ENCODE measurements around the gene NEBL.

Gene NEBL

GRCh38 chr10:20745556-20746375, 151.3 kb downstream of the NEBL start:
- Histone ChIP-seq H3K27ac (ENCODE audit: low read depth, low read length, poor library complexity, severe bottlenecking) (no peak overlapping the region), H3K79me2 (ENCODE audit: insufficient read depth, low read length) (no peaks in the 10 kb centered on the region), H4K20me1 (ENCODE audit: insufficient read depth, low read length) (no peaks in the 10 kb centered on the region), H3K9me3 (ENCODE audit: low read length) (no peaks in the 10 kb centered on the region), H3K4me2 (ENCODE audit: low read length) (no peak overlapping the region), H3K4me1 (ENCODE audit: insufficient read depth, low read length, severe bottlenecking) (no peaks in the 10 kb centered on the region), H3F3A (ENCODE audit: insufficient read depth, low read length) (no peaks in the 10 kb centered on the region), H3K4me3 (ENCODE audit: low read depth, low read length, poor library complexity, severe bottlenecking) (no peak overlapping the region), H2AFZ (ENCODE audit: low read length) (no peak overlapping the region), H3K9me2 (ENCODE audit: low read depth, low read length) (no peaks in the 10 kb centered on the region), H3K27me3 (ENCODE audit: insufficient read depth, low read length) (no peaks in the 10 kb centered on the region), H3K9ac (ENCODE audit: low read length) (no peak overlapping the region), H3K36me3 (ENCODE audit: insufficient read depth, low read length) (no peaks in the 10 kb centered on the region)
- TF ChIP-seq EZH2 (IDR thresholded peaks at IDR 0.05; ENCODE audit: borderline replicate concordance, low read length), result no peak
- TF ChIP-seq CTCF (IDR thresholded peaks at IDR 0.05; ENCODE audit: low read length), result no peak

GRCh38 chr10:20744821-20745220, 152.3 kb downstream of the NEBL start:
- no peaks in the 10 kb centered on the region for H3K36me3 ChIP-seq (ENCODE audit: insufficient read depth, low read length)
- H2AFZ ChIP-seq (ENCODE audit: low read length), result no peak overlapping the region
- H3K9me2 ChIP-seq (ENCODE audit: low read depth, low read length), result no peaks in the 10 kb centered on the region
- H3K4me3 ChIP-seq (ENCODE audit: low read depth, low read length, poor library complexity, severe bottlenecking), result no peak overlapping the region
- no peak overlapping the region for H3K9ac ChIP-seq (ENCODE audit: low read length)
- no peaks in the 10 kb centered on the region for H3K4me1 ChIP-seq (ENCODE audit: insufficient read depth, low read length, severe bottlenecking)
- H3K4me2 ChIP-seq (ENCODE audit: low read length), result no peak overlapping the region
- H3K27me3 ChIP-seq (ENCODE audit: insufficient read depth, low read length), result no peaks in the 10 kb centered on the region
- TF ChIP-seq CTCF (IDR thresholded peaks at IDR 0.05; ENCODE audit: low read length) (no peak), EZH2 (IDR thresholded peaks at IDR 0.05; ENCODE audit: borderline replicate concordance, low read length) (no peak)
- H3K27ac ChIP-seq (ENCODE audit: low read depth, low read length, poor library complexity, severe bottlenecking), result no peak overlapping the region
- no peaks in the 10 kb centered on the region for H3K9me3 ChIP-seq (ENCODE audit: low read length)
- no peaks in the 10 kb centered on the region for H4K20me1 ChIP-seq (ENCODE audit: insufficient read depth, low read length)
- H3F3A ChIP-seq (ENCODE audit: insufficient read depth, low read length), result no peaks in the 10 kb centered on the region
- H3K79me2 ChIP-seq (ENCODE audit: insufficient read depth, low read length), result no peaks in the 10 kb centered on the region

- Histone ChIP-seq H2AFZ (ENCODE audit: low read length) (no peak overlapping the region), H3K4me2 (ENCODE audit: low read length) (no peak overlapping the region), H3K4me3 (ENCODE audit: low read depth, low read length, poor library complexity, severe bottlenecking) (no peak overlapping the region), H3K27ac (ENCODE audit: low read depth, low read length, poor library complexity, severe bottlenecking) (no peak overlapping the region), H3K27me3 (ENCODE audit: insufficient read depth, low read length) (no peaks in the 10 kb centered on the region), H3F3A (ENCODE audit: insufficient read depth, low read length) (no peaks in the 10 kb centered on the region), H3K9me2 (ENCODE audit: low read depth, low read length) (no peaks in the 10 kb centered on the region), H3K79me2 (ENCODE audit: insufficient read depth, low read length) (no peaks in the 10 kb centered on the region), H3K9ac (ENCODE audit: low read length) (no peak overlapping the region), H4K20me1 (ENCODE audit: insufficient read depth, low read length) (no peaks in the 10 kb centered on the region), H3K36me3 (ENCODE audit: insufficient read depth, low read length) (no peaks in the 10 kb centered on the region), H3K4me1 (ENCODE audit: insufficient read depth, low read length, severe bottlenecking) (no peaks in the 10 kb centered on the region), H3K9me3 (ENCODE audit: low read length) (no peaks in the 10 kb centered on the region)
- no peak for TF ChIP-seq EZH2 (IDR thresholded peaks at IDR 0.05; ENCODE audit: borderline replicate concordance, low read length)
- no peak for TF ChIP-seq CTCF (IDR thresholded peaks at IDR 0.05; ENCODE audit: low read length)
Observed at GRCh38 chr10:20743942-20744341, 153.2 kb downstream of the NEBL start.
